H9 (cell line): ENCODE measurements around the gene FCER1G. TPM values are rescaled to one million over a fixed set of nuclear protein-coding genes. Genes with fewer than 3 reads are reported as not detected.

Experiments
- DNase-seq: peaks from one replicate; pipeline ENCODE4 v3.0.0-alpha.2; 2017
- H2AFZ ChIP-seq: one replicate; pipeline ENCODE4 v1.6.1; 2013; ENCODE audit warnings: mild to moderate bottlenecking, low read length, control low read depth, moderate library complexity
- H2AK5ac ChIP-seq: 2 replicates; pipeline ENCODE4 v1.6.1; 2013; ENCODE audit warnings: low read length, control low read depth, mixed read lengths; ENCODE audit not compliant: insufficient read length
- H2BK120ac ChIP-seq: one replicate; pipeline ENCODE4 v1.6.1; 2013; ENCODE audit warnings: low read depth, mild to moderate bottlenecking, low read length, control low read depth, inconsistent platforms; ENCODE audit not compliant: poor library complexity, severe bottlenecking
- H2BK12ac ChIP-seq: 2 replicates; pipeline ENCODE4 v1.6.1; 2013; ENCODE audit warnings: low read length, control low read depth, mixed read lengths, low read depth; ENCODE audit not compliant: insufficient read length
- H2BK15ac ChIP-seq: 2 replicates; pipeline ENCODE4 v1.6.1; 2013; ENCODE audit warnings: low read depth, low read length, control low read depth
- H2BK20ac ChIP-seq: one replicate; pipeline ENCODE4 v1.6.1; 2013; ENCODE audit warnings: low read depth, mild to moderate bottlenecking, low read length, control low read depth, inconsistent platforms; ENCODE audit not compliant: poor library complexity, severe bottlenecking
- H2BK5ac ChIP-seq: 2 replicates; pipeline ENCODE4 v1.6.1; 2013; ENCODE audit warnings: low read length, control low read depth, mixed read lengths; ENCODE audit not compliant: insufficient read length
- H3K14ac ChIP-seq: 2 replicates; pipeline ENCODE4 v1.6.1; 2013; ENCODE audit warnings: low read length, control low read depth; ENCODE audit not compliant: insufficient read depth
- H3K18ac ChIP-seq: 2 replicates; pipeline ENCODE4 v1.6.1; 2013; ENCODE audit warnings: low read depth, mild to moderate bottlenecking, mixed read lengths, low read length, control low read depth; ENCODE audit not compliant: insufficient read length
- H3K23ac ChIP-seq: 2 replicates; pipeline ENCODE4 v1.6.1; 2013; ENCODE audit warnings: low read length, control low read depth, mixed read lengths, low read depth; ENCODE audit not compliant: insufficient read length
- H3K23me2 ChIP-seq: 2 replicates; pipeline ENCODE4 v1.6.1; 2013; ENCODE audit warnings: low read depth, mild to moderate bottlenecking, mixed read lengths, low read length, control low read depth; ENCODE audit not compliant: insufficient read length, poor library complexity, severe bottlenecking
- H3K27ac ChIP-seq: 2 replicates; pipeline ENCODE4 v1.5.1; 2013; ENCODE audit warnings: low read length, control low read depth, mixed read lengths, low read depth; ENCODE audit not compliant: insufficient read length
- H3K27me3 ChIP-seq: 2 replicates; pipeline ENCODE4 v1.6.1; 2013; ENCODE audit warnings: low read length, control low read depth, inconsistent platforms; ENCODE audit not compliant: insufficient read depth
- H3K4ac ChIP-seq: 2 replicates; pipeline ENCODE4 v1.6.1; 2013; ENCODE audit warnings: low read depth, mild to moderate bottlenecking, control low read depth, inconsistent platforms, low read length, moderate library complexity
- H3K4me1 ChIP-seq: 2 replicates; pipeline ENCODE4 v1.6.1; 2013; ENCODE audit warnings: low read length, control low read depth, inconsistent platforms; ENCODE audit not compliant: insufficient read depth
- H3K4me2 ChIP-seq: 2 replicates; pipeline ENCODE4 v1.6.1; 2013; ENCODE audit warnings: low read length, control low read depth, mixed read lengths; ENCODE audit not compliant: insufficient read length, insufficient read depth
- H3K56ac ChIP-seq: 2 replicates; pipeline ENCODE4 v1.6.1; 2013; ENCODE audit warnings: low read depth, mild to moderate bottlenecking, mixed read lengths, low read length, control low read depth; ENCODE audit not compliant: insufficient read length
- H3K79me1 ChIP-seq: 2 replicates; pipeline ENCODE4 v1.6.1; 2013; ENCODE audit warnings: low read depth, mild to moderate bottlenecking, moderate library complexity, low read length, control low read depth, inconsistent platforms; ENCODE audit not compliant: insufficient read depth, poor library complexity, severe bottlenecking
- H3K79me2 ChIP-seq: 2 replicates; pipeline ENCODE4 v1.6.1; 2013; ENCODE audit warnings: low read length, control low read depth, inconsistent platforms; ENCODE audit not compliant: insufficient read depth
- H3K9ac ChIP-seq: 2 replicates; pipeline ENCODE4 v1.6.1; 2013; ENCODE audit warnings: low read length, control low read depth, mixed read lengths; ENCODE audit not compliant: insufficient read length; ENCODE audit errors: extremely low read depth
- H3K9me3 ChIP-seq: one replicate; pipeline ENCODE4 v1.6.1; 2013; ENCODE audit warnings: low read depth, low read length, inconsistent platforms; ENCODE audit not compliant: control insufficient read depth
- H3T11ph ChIP-seq: one replicate; pipeline ENCODE4 v1.6.1; 2013; ENCODE audit warnings: mild to moderate bottlenecking, low read length, control low read depth, inconsistent platforms
- H4K20me1 ChIP-seq: one replicate; pipeline ENCODE4 v1.6.1; 2013; ENCODE audit not compliant: control insufficient read depth, insufficient read length, insufficient read depth
- H4K5ac ChIP-seq: 2 replicates; pipeline ENCODE4 v1.6.1; 2013; ENCODE audit warnings: low read depth, mild to moderate bottlenecking, mixed read lengths, low read length, control low read depth; ENCODE audit not compliant: insufficient read length
- H4K8ac ChIP-seq: replicated peaks from 2 replicates; pipeline ENCODE4 v1.6.1; 2013; ENCODE audit warnings: low read length, control low read depth, mixed read lengths, low read depth; ENCODE audit not compliant: insufficient read length
- H4K91ac ChIP-seq: 2 replicates; pipeline ENCODE4 v1.6.1; 2013; ENCODE audit warnings: low read depth, mild to moderate bottlenecking, moderate library complexity, mixed read lengths, low read length, control low read depth; ENCODE audit not compliant: insufficient read length
- H3K27ac Mint-ChIP-seq, 3 experiments: 2 replicates in 2 of 3; 3 replicates in 1 of 3; pipeline ENCODE4 v1.8.0; 2020 to 2021; ENCODE audit warnings: mixed read lengths in 3 of 3, mild to moderate bottlenecking in 1 of 3, moderate library complexity in 1 of 3
- H3K27me3 Mint-ChIP-seq: 2 replicates; pipeline ENCODE4 v1.8.0; 2021; ENCODE audit warnings: low read depth, mild to moderate bottlenecking, moderate library complexity, mixed read lengths
- H3K36me3 Mint-ChIP-seq, 3 experiments: 2 replicates in 2 of 3; 3 replicates in 1 of 3; pipeline ENCODE4 v1.8.0; 2020 to 2021; ENCODE audit warnings: low read depth in 3 of 3, mixed read lengths in 3 of 3; ENCODE audit not compliant: insufficient read depth in 1 of 3
- H3K4me1 Mint-ChIP-seq, 2 experiments: 2 replicates each; pipeline ENCODE4 v1.8.0; 2020; ENCODE audit warnings: mixed read lengths in 2 of 2
- H3K4me3 Mint-ChIP-seq, 2 experiments: 2 replicates in 1 of 2; 3 replicates in 1 of 2; pipeline ENCODE4 v1.8.0; 2020 to 2021; ENCODE audit warnings: mild to moderate bottlenecking in 2 of 2, mixed read lengths in 2 of 2, moderate library complexity in 1 of 2
- H3K9me3 Mint-ChIP-seq, 2 experiments: 2 replicates in 1 of 2; 3 replicates in 1 of 2; pipeline ENCODE4 v1.8.0; 2020; ENCODE audit warnings: mild to moderate bottlenecking in 2 of 2, mixed read lengths in 2 of 2, moderate library complexity in 1 of 2
- WGBS: extraction: QIAGEN DNeasy Blood & Tissue Kit; methylation state at CpG from one replicate; pipeline ENCODE4 v1.1.7; 2013; ENCODE audit warnings: missing lambda C conversion rate, low lambda C conversion rate, mixed read lengths; ENCODE audit not compliant: insufficient read length; ENCODE audit errors: extremely low coverage; 5-methylcytosine and 5-hydroxymethylcytosine counted together
- total RNA-seq: library from RNA; stranded (reverse); gene quantifications from 2 replicates; pipeline ENCODE4 v1.2.1, GENCODE V29; 2021
- TF ChIP-seq, protein P1 (sequence below): fragments of 200-600 bp; sonication (generic); conservative IDR thresholded peaks from 3 replicates; pipeline ENCODE4 v1.8.0; 2021; ENCODE audit warnings: antibody characterized with exemption, mild to moderate bottlenecking

Gene FCER1G
- total RNA-seq, 1 experiment from 2014 or later, result 0.90 TPM

DNA sequence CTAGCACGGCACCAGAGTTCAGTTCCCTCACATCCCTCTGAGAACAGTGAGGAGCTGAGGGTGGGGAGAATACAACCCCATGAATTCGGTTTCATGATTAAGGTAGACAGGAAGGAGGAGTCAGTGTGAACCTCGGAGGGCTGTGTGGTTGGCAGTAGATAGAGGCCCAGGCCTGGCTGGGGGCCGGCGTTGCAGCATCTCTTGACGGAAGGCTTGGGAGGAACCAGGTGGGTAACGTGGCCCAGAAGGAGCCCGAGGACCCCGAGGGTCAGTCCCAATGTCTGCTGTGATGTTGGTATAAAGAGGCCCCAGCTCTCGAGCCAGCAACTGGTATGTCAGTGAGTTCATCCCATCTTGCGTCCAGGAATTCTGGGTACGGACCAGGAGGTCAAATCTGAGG is 43.4 kb upstream of the FCER1G start:
- no peaks in the 10 kb centered on the region for H3K27me3 ChIP-seq
- no peak overlapping the region for H2BK20ac ChIP-seq
- TF ChIP-seq, protein P1, sequence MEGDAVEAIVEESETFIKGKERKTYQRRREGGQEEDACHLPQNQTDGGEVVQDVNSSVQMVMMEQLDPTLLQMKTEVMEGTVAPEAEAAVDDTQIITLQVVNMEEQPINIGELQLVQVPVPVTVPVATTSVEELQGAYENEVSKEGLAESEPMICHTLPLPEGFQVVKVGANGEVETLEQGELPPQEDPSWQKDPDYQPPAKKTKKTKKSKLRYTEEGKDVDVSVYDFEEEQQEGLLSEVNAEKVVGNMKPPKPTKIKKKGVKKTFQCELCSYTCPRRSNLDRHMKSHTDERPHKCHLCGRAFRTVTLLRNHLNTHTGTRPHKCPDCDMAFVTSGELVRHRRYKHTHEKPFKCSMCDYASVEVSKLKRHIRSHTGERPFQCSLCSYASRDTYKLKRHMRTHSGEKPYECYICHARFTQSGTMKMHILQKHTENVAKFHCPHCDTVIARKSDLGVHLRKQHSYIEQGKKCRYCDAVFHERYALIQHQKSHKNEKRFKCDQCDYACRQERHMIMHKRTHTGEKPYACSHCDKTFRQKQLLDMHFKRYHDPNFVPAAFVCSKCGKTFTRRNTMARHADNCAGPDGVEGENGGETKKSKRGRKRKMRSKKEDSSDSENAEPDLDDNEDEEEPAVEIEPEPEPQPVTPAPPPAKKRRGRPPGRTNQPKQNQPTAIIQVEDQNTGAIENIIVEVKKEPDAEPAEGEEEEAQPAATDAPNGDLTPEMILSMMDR, result no peak
- no peak overlapping the region for H2AK5ac ChIP-seq
- H3K36me3 Mint-ChIP-seq, result peaks cover 25 to 70% (median 69%) of the 10 kb centered on the region in 3 experiments; a peak in 6 of 7 replicates
- H2BK15ac ChIP-seq, result no peak overlapping the region
- no peak overlapping the region for H3K14ac ChIP-seq
- H3K4me2 ChIP-seq, result no peak overlapping the region
- WGBS, result no CpG with 5 or more reads among the region's 12 CpGs
- H3K18ac ChIP-seq, result no peak overlapping the region
- peaks cover 8% of the 10 kb centered on the region for H3K23me2 ChIP-seq
- no peak overlapping the region for H3K56ac ChIP-seq
- H3K9me3 Mint-ChIP-seq, result no peaks in the 10 kb centered on the region
- H2BK12ac ChIP-seq, result no peak overlapping the region
- H3K23ac ChIP-seq, result no peak overlapping the region
- H3K27ac Mint-ChIP-seq, result peak overlapping the region in 1 of 3 experiments; percentile 74; a peak in 2 of 7 replicates
- H3K4me3 Mint-ChIP-seq, result no peak overlapping the region
- no peaks in the 10 kb centered on the region for H4K20me1 ChIP-seq
- no peaks in the 10 kb centered on the region for H3K79me2 ChIP-seq
- H2BK120ac ChIP-seq, result no peak overlapping the region
- no peak overlapping the region for H3T11ph ChIP-seq
- no peak overlapping the region for H3K9ac ChIP-seq
- H2BK5ac ChIP-seq, result no peak overlapping the region
- H4K5ac ChIP-seq, result no peak overlapping the region
- H3K4me1 ChIP-seq, result no peaks in the 10 kb centered on the region; the same call in 1 of the 2 replicates
- no peak overlapping the region for H3K4ac ChIP-seq
- peaks cover 16 to 23% of the 10 kb centered on the region in 2 experiments for H3K4me1 Mint-ChIP-seq
- H3K27ac ChIP-seq, result no peak overlapping the region
- no peaks in the 10 kb centered on the region for H3K9me3 ChIP-seq
- no peak overlapping the region for H2AFZ ChIP-seq
- no peak overlapping the region for H4K8ac ChIP-seq
- DNase-seq, result no peak
- H3K79me1 ChIP-seq, result no peaks in the 10 kb centered on the region
- H4K91ac ChIP-seq, result no peak overlapping the region
- no peaks in the 10 kb centered on the region; the same call in 1 of the 2 replicates for H3K27me3 Mint-ChIP-seq
